Heart left ventricle (tissue), 16 donors: ENCODE measurements around the gene GNAQ. TPM values are rescaled to one million over a fixed set of nuclear protein-coding genes. Genes with fewer than 3 reads are reported as not detected.

Source experiments
- ATAC-seq, 4 donors: fragments of 200-7000 bp; cut with Tn5 transposase; one replicate each; pipeline ENCODE4 v1.9.1; 2020 to 2022; ENCODE audit warnings: moderate library complexity in 4 of 4, mild to moderate bottlenecking in 3 of 4, moderate number of reproducible peaks in 1 of 4
- DNase-seq, 5 donors: peaks; one replicate each; pipeline ENCODE4 v3.0.0-alpha.2; 2020
- H3K27ac ChIP-seq, 12 donors: fragments of 200-600 bp; sonication (generic) in 4 of 12; one replicate each; pipeline versions ENCODE4 v1.5.0 to v1.8.0; 2016 to 2022; ENCODE audit warnings: mild to moderate bottlenecking in 2 of 12
- H3K27me3 ChIP-seq, 9 donors: fragments of 200-600 bp; sonication (generic) in 2 of 9; one replicate each; pipeline versions ENCODE4 v1.5.1 to v1.8.0; 2016 to 2022; ENCODE audit warnings: mild to moderate bottlenecking in 3 of 9
- H3K36me3 ChIP-seq, 9 donors: fragments of 200-600 bp; sonication (generic) in 2 of 9; one replicate each; pipeline versions ENCODE4 v1.5.0 to v1.8.0; 2018 to 2022; ENCODE audit warnings: mild to moderate bottlenecking in 2 of 9
- H3K4me1 ChIP-seq, 12 donors: fragments of 200-600 bp; sonication (generic) in 4 of 12; one replicate each; pipeline versions ENCODE4 v1.5.0 to v1.8.0; 2016 to 2022; ENCODE audit warnings: mild to moderate bottlenecking in 3 of 12
- H3K4me3 ChIP-seq, 12 donors: fragments of 200-600 bp; sonication (generic) in 4 of 12; one replicate each; pipeline versions ENCODE4 v1.5.0 to v1.8.0; 2017 to 2022; ENCODE audit warnings: mild to moderate bottlenecking in 9 of 12, moderate library complexity in 4 of 12
- H3K9me3 ChIP-seq, 12 donors: fragments of 200-600 bp; sonication (generic) in 4 of 12; one replicate each; pipeline versions ENCODE4 v1.5.0 to v1.8.0; 2016 to 2022; ENCODE audit warnings: mild to moderate bottlenecking in 1 of 12
- CTCF ChIP-seq, 12 donors: fragments of 200-600 bp; sonication (generic) in 4 of 12; IDR thresholded peaks; one replicate each; pipeline versions ENCODE4 v1.5.0 to v1.8.0; 2018 to 2022; ENCODE audit warnings: antibody characterized with exemption in 12 of 12, mild to moderate bottlenecking in 5 of 12
- POLR2A ChIP-seq, 2 donors: fragments of 450-650 bp; IDR thresholded peaks; one replicate each; pipeline ENCODE4 v1.6.1; 2017; ENCODE audit warnings: antibody characterized with exemption in 2 of 2, mild to moderate bottlenecking in 2 of 2, moderate library complexity in 2 of 2
- WGBS, 4 donors: extraction: QIAGEN DNeasy Blood & Tissue Kit in 2 of 4; methylation state at CpG; one replicate each; pipeline versions ENCODE4 v1.1.5 to v1.1.7; 2013 to 2018; 5-methylcytosine and 5-hydroxymethylcytosine counted together
- intact Hi-C, 10 donors: fragments of 100-400 bp; cut with DNase I; formaldehyde crosslinking; loops; one replicate each; pipeline versions ENCODE4 v1.11.1 to v1.14.2; 2022
- polyA plus RNA-seq, 2 donors: library from polyadenylated mRNA; stranded (reverse); fragments of 200-250 nt; gene quantifications; one replicate each; pipeline ENCODE4 v1.2.3, GENCODE V29; 2013
- total RNA-seq, 9 donors: library from RNA; depleted of rRNA in 2 of 9; stranded (reverse); fragments of >200 nt in 2 of 9; fragmentation: NEBNext Ultra II Directional in 3 of 9; extraction: Animal tissue kit (Norgen Biotek cat#: 25700) in 3 of 9; gene quantifications; one replicate each; pipeline versions ENCODE4 v1.1.0 to v1.2.4, GENCODE V29; 2016 to 2023
- donor health status: ischemic (EF 13 %, LVEDD 7.1; RV severe dilation, severe dysfunction).
- donor health status: healthy with polysubstance abuse.
- donor health status: DM: no; HTN: yes; CAD: no.
- donor health status: DM: no; HTN: no; CAD: no.
- donor health status: ischemic (EF 25% LVEDD 6.9; RV normal size, moderate dysfunction).
- donor health status: ischemic (EF 25% LVEDD 5.7; RV mildly dilated, moderate dysfunction).
- donor health status: healthy.
- donor health status: DM: yes; HTN: yes; CAD: no.
- donor health status: ischemic (EF 35%, LVEDD 5.7; RV mildly dilated, moderate dysfunction).
- donor health status: nonischemic (EF 11% LVEDD 7.7; RV severe dilation, severe dysfunction).
- donor health status: DM: yes; HTN: yes; CAD: no.
- donor health status: PGD.
- donor health status: ischemic (EF 29% LVEDD 5.4; RV normal size, mild dysfunction).
- donor health status: nonischemic (EF 23%, LVEDD 6.1; RV moderate dilation, normal function).

The GNAQ gene
- total and polyA plus RNA-seq, 11 donors = 4.8 to 34.1 (median 11.3) TPM

- WGBS, 4 donors = 49 to 80% (median 70%) methylated on average over 1 of the region's 1 CpG
- Histone ChIP-seq H3K36me3 (peaks cover 0 to 9% (median 3%) of the 10 kb centered on the region in 9 donors), H3K27me3 (no peaks in the 10 kb centered on the region), H3K27ac (peak overlapping the region in 5 of 12 donors; percentile 14 to 44 (median 23)), H3K4me3 (no peak overlapping the region), H3K9me3 (no peaks in the 10 kb centered on the region), H3K4me1 (peaks cover 0 to 32% (median 13%) of the 10 kb centered on the region in 12 donors)
- DNase-seq (no peak), ATAC-seq (peak in 3 of 4 donors; percentile 68 to 79 (median 75))
- intact Hi-C loops = no loop called here
- TF ChIP-seq CTCF (IDR thresholded peaks at IDR 0.05) (no peak), POLR2A (IDR thresholded peaks at IDR 0.05) (no peak)
These were observed 212.0 kb downstream of the GNAQ start for GRCh38 chr9:77819657-77820056.

DNA sequence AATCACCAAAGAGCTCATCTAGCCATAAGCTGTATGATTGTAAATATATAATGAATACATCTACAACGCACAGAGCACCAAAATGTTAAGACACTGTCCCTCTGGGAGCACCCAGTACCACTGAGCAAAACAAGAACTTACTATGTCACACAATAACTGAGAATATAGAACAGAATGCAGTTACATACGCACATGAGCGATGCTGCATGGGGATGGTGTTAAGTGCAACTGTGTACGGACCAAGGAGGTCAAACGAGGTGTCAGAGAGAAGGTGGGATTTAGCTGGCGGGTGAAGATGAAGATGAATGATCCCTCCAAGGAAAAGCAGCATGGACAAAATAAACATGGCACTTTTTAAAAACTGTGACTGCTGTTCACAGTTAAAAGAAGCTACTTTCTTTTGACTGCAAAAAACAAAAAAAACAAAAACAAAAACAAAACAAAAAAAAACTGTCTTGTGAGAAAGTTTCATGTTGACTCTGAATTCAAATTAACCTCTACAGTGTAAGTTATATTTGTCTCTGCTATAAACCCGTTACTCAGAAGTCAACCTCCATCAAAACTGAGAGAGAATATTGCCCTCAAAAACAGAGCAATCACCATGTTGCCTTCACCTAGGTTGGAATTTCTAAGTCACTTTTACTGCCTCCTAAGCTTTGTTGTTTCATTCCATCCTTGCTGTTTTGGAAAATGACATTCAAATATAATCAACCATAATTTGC, 213.9 kb downstream of the GNAQ start:
- H3K36me3 ChIP-seq = peaks cover 0 to 20% (median 3%) of the 10 kb centered on the region in 9 donors
- peaks cover 0 to 29% (median 11%) of the 10 kb centered on the region in 12 donors for H3K4me1 ChIP-seq
- H3K9me3 ChIP-seq = no peaks in the 10 kb centered on the region
- TF ChIP-seq POLR2A (IDR thresholded peaks at IDR 0.05) = no peak
- no peak for ATAC-seq
- H3K27me3 ChIP-seq = no peaks in the 10 kb centered on the region
- no peak overlapping the region for H3K4me3 ChIP-seq
- DNase-seq = no peak
- intact Hi-C loops = no loop called here
- H3K27ac ChIP-seq = no peak overlapping the region
- WGBS, 4 donors = 91 to 93% (median 92%) methylated on average over 7 of the region's 7 CpGs

DNA sequence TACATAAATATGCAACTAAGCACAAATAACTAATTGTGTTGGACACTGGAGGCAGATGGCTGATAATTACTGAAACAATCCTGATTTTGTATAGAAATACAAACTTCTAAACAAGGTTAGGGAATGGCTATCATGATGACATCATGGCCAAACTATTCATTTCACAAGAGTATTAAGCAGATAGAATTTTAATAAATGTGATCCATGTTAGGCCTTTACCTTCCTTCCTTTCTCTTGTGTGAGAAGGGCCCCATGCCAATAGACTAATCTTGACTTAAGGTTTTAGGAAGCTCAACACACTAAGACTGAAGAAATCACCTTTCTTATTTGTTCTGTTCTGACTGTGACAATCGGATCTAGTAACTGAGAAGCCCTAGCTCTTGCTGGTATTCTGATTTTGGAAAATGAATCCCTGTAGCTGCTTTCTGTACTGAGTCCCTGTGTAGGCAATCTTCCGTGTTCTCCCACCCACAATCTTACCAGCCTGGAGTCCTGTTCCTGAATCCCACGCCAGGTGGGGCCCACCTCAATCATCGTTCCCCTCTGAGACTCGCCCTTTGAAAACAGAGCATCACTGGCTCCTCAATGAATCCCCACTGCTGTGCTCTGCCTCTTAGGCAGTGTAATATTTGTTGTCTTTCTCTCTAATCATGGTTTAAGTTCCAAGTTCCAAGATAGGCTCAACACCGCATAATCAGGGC, 214.8 kb downstream of the GNAQ start:
- DNase-seq (no peak), ATAC-seq (no peak)
- Histone ChIP-seq H3K9me3 (no peaks in the 10 kb centered on the region), H3K27ac (peak overlapping the region in 2 of 12 donors; percentile 12 to 39), H3K36me3 (peaks cover 0 to 20% (median 3%) of the 10 kb centered on the region in 9 donors), H3K27me3 (no peaks in the 10 kb centered on the region), H3K4me1 (peaks cover 0 to 21% (median 9%) of the 10 kb centered on the region in 12 donors), H3K4me3 (no peak overlapping the region)
- WGBS, 4 donors = 94 to 95% (median 95%) methylated on average over 6 of the region's 6 CpGs
- TF ChIP-seq CTCF (IDR thresholded peaks at IDR 0.05) (no peak), POLR2A (IDR thresholded peaks at IDR 0.05) (no peak)
- intact Hi-C loops = no loop called here

GRCh38 chr9:77815260-77815659, 216.4 kb downstream of the GNAQ start:
- TF ChIP-seq POLR2A (IDR thresholded peaks at IDR 0.05) (no peak), CTCF (IDR thresholded peaks at IDR 0.05) (no peak)
- no peak overlapping the region for H3K4me3 ChIP-seq
- no peaks in the 10 kb centered on the region for H3K27me3 ChIP-seq
- H3K27ac ChIP-seq = no peak overlapping the region
- ATAC-seq (no peak), DNase-seq (no peak)
- H3K9me3 ChIP-seq = no peaks in the 10 kb centered on the region
- peaks cover 0 to 21% (median 8%) of the 10 kb centered on the region in 12 donors for H3K4me1 ChIP-seq
- H3K36me3 ChIP-seq = peaks cover 0 to 28% (median 3%) of the 10 kb centered on the region in 9 donors
- WGBS, 4 donors = 90 to 96% (median 95%) methylated on average over 2 of the region's 2 CpGs
- intact Hi-C loops = no loop called here
